HepG2 (cell line): ENCODE data around the gene CFAP221. TPM values are rescaled to one million over a fixed set of nuclear protein-coding genes. Genes with fewer than 3 reads are reported as not detected.

ENCODE experiments used
- BRD4 ChIP-seq: sonication (generic); formaldehyde crosslinking; IDR thresholded peaks from 2 replicates; pipeline ENCODE4 v1.4.0; 2020; ENCODE audit warnings: missing genetic modification reagents
- DDIT3 ChIP-seq: sonication (generic); formaldehyde crosslinking; IDR thresholded peaks from 2 replicates; pipeline ENCODE4 v1.4.0; 2020; ENCODE audit warnings: mild to moderate bottlenecking, missing genetic modification reagents
- EP300 ChIP-seq, 3 experiments: sonication (generic) in 1 of 3; formaldehyde crosslinking in 1 of 3; IDR thresholded peaks; 2 replicates each; pipeline versions ENCODE4 v1.5.1 to v1.6.1; 2011 to 2020; ENCODE audit warnings: low read depth in 2 of 3, low read length in 2 of 3, borderline replicate concordance in 1 of 3, improper control_type of control experiment in 1 of 3, mild to moderate bottlenecking in 1 of 3, missing genetic modification reagents in 1 of 3, moderate library complexity in 1 of 3
- ESRRA ChIP-seq: sonication (generic); formaldehyde crosslinking; IDR thresholded peaks from 2 replicates; pipeline ENCODE4 v1.5.1; 2020; ENCODE audit warnings: mild to moderate bottlenecking, low read depth, missing genetic modification reagents
- HNF1B ChIP-seq: sonication (generic); formaldehyde crosslinking; IDR thresholded peaks from 2 replicates; pipeline ENCODE4 v1.5.1; 2020; ENCODE audit warnings: mild to moderate bottlenecking, moderate library complexity, missing genetic modification reagents
- MYNN ChIP-seq: sonication (generic); formaldehyde crosslinking; IDR thresholded peaks from 2 replicates; pipeline ENCODE4 v1.4.0; 2020; ENCODE audit warnings: mild to moderate bottlenecking, low read depth, missing genetic modification reagents
- NR2C2 ChIP-seq: sonication (generic); formaldehyde crosslinking; IDR thresholded peaks from 2 replicates; pipeline ENCODE4 v1.4.0; 2020; ENCODE audit warnings: missing genetic modification reagents, mild to moderate bottlenecking, moderate library complexity, borderline replicate concordance
- PHF20 ChIP-seq: sonication (generic); formaldehyde crosslinking; IDR thresholded peaks from 2 replicates; pipeline ENCODE4 v1.5.0; 2020; ENCODE audit warnings: mild to moderate bottlenecking, missing genetic modification reagents
- RBM39 ChIP-seq: fragments of 200-400 bp; formaldehyde crosslinking; IDR thresholded peaks from one replicate; pipeline ENCODE4 v1.6.1; 2018; ENCODE audit warnings: antibody characterized with exemption, mild to moderate bottlenecking, low read depth, low read length; ENCODE audit not compliant: poor library complexity, severe bottlenecking
- SNAPC4 ChIP-seq: sonication (generic); formaldehyde crosslinking; IDR thresholded peaks from 2 replicates; pipeline ENCODE4 v1.4.0; 2020; ENCODE audit warnings: mild to moderate bottlenecking, missing genetic modification reagents
- THRA ChIP-seq: sonication (generic); formaldehyde crosslinking; IDR thresholded peaks from 2 replicates; pipeline ENCODE4 v1.4.0; 2020; ENCODE audit warnings: missing genetic modification reagents, borderline replicate concordance
- ZBTB34 ChIP-seq: sonication (generic); formaldehyde crosslinking; IDR thresholded peaks from 2 replicates; pipeline ENCODE4 v1.8.0; 2022; ENCODE audit warnings: mild to moderate bottlenecking, missing genetic modification reagents
- ZHX1 ChIP-seq: sonication (generic); formaldehyde crosslinking; IDR thresholded peaks from 2 replicates; pipeline ENCODE4 v1.8.1; 2022; ENCODE audit warnings: low read depth, mild to moderate bottlenecking, missing genetic modification reagents
- polyA plus RNA-seq, 8 experiments: library from polyadenylated mRNA; depleted of rRNA in 3 of 8; stranded (reverse) in 7 of 8; unstranded in 1 of 8; fragments of >200 nt; fragmentation: Illumina TruSeq in 4 of 8; extraction: Trizol in 4 of 8; gene quantifications; 2 replicates each; pipeline versions ENCODE4 v1.2.1 to v1.2.3, GENCODE V29; 2011 to 2016; ENCODE audit warnings: low read depth in 4 of 8, missing spikeins in 1 of 8, mixed read lengths in 1 of 8; ENCODE audit not compliant: insufficient read depth in 1 of 8
- total RNA-seq, 5 experiments: library from RNA; depleted of rRNA; stranded (reverse); fragments of >200 nt; fragmentation: Illumina TruSeq; extraction: Trizol; gene quantifications; 2 replicates each; pipeline ENCODE4 v1.2.3, GENCODE V29; 2016; ENCODE audit warnings: low read depth in 1 of 5

The CFAP221 gene
- total and polyA plus RNA-seq, 2 of the 13 experiments (the other 11 are each of a cell fraction or from before 2014, with no cell fraction given), result not detected

- no peak for TF ChIP-seq SNAPC4 (CRISPR knock-in tag)
- TF ChIP-seq ZBTB34 (CRISPR knock-in tag), result no peak
- TF ChIP-seq HNF1B (CRISPR knock-in tag), result no peak
- TF ChIP-seq PHF20 (CRISPR knock-in tag), result 0 out of 2 replicates have a peak, but pooled peaks have one; percentile 17
- TF ChIP-seq BRD4, result no peak
- TF ChIP-seq DDIT3 (CRISPR knock-in tag), result no peak
- 0 out of 2 replicates have a peak, but pooled peaks have one; percentile 28 for TF ChIP-seq THRA (CRISPR knock-in tag)
- TF ChIP-seq EP300 (IDR thresholded peaks at IDR 0.05; ENCODE audit: low read depth in 2 of 2, low read length in 2 of 2), result no peak
- no peak for TF ChIP-seq EP300 (CRISPR knock-in tag; IDR thresholded peaks at IDR 0.05; ENCODE audit: borderline replicate concordance)
- TF ChIP-seq ZHX1, result no peak
- no peak for TF ChIP-seq ESRRA (CRISPR knock-in tag)
- no peak; the same call in 1 of the 2 replicates for TF ChIP-seq MYNN (CRISPR knock-in tag)
- peak; percentile 64 for TF ChIP-seq NR2C2 (CRISPR knock-in tag)
- TF ChIP-seq RBM39, result peak; percentile 46
These were observed at the start of gene CFAP221 (continued) for GRCh38 chr2:119544075-119544938.
